Keratinocyte (primary cell): ENCODE data around the gene MAPK4. TPM values are rescaled to one million over a fixed set of nuclear protein-coding genes. Genes with fewer than 3 reads are reported as not detected.

Experiments
- DNase-seq: peaks from one replicate; pipeline ENCODE4 v3.0.0-alpha.2; 2011; ENCODE audit warnings: low read depth, missing footprints, low spot score
- FAIRE-seq: peaks from 2 replicates; lab custom pipeline; 2011; peaks lifted over from hg19 to GRCh38; lab: Jason Lieb, UNC
- H2AFZ ChIP-seq: 2 replicates; pipeline ENCODE4 v1.6.0; 2012; ENCODE audit warnings: low read length, control low read depth, inconsistent platforms; ENCODE audit not compliant: control insufficient read depth
- H3K27ac ChIP-seq: 2 replicates; pipeline ENCODE4 v1.5.1; 2011; ENCODE audit warnings: low read length; ENCODE audit not compliant: control insufficient read depth, insufficient read depth
- H3K27me3 ChIP-seq: 3 replicates; pipeline ENCODE4 v1.6.0; 2011; ENCODE audit warnings: low read length; ENCODE audit not compliant: control insufficient read depth, insufficient read depth; ENCODE audit errors: extremely low read depth
- H3K36me3 ChIP-seq, 2 experiments: 2 replicates in 1 of 2; 3 replicates in 1 of 2; pipeline ENCODE4 v1.5.1; 2011; ENCODE audit warnings: low read length in 2 of 2, mild to moderate bottlenecking in 1 of 2; ENCODE audit not compliant: control insufficient read depth in 2 of 2, insufficient read depth in 2 of 2; ENCODE audit errors: extremely low read depth in 1 of 2
- H3K4me1 ChIP-seq: 3 replicates; pipeline ENCODE4 v1.5.1; 2011; ENCODE audit warnings: low read length; ENCODE audit not compliant: control insufficient read depth, insufficient read depth; ENCODE audit errors: extremely low read depth
- H3K4me2 ChIP-seq: 3 replicates; pipeline ENCODE4 v1.6.0; 2011; ENCODE audit warnings: low read depth, low read length; ENCODE audit not compliant: control insufficient read depth, insufficient read depth; ENCODE audit errors: extremely low read depth
- H3K4me3 ChIP-seq, 3 experiments: fragments of 200-600 bp in 1 of 3; sonication (generic) in 1 of 3; 2 replicates in 2 of 3; 3 replicates in 1 of 3; pipeline ENCODE4 v1.5.1; 2011 to 2016; ENCODE audit warnings: low read length in 3 of 3, mild to moderate bottlenecking in 3 of 3, control low read depth in 2 of 3, inconsistent platforms in 1 of 3, low read depth in 1 of 3, mixed read lengths in 1 of 3, mixed run types in 1 of 3, moderate library complexity in 1 of 3; ENCODE audit not compliant: control insufficient read depth in 2 of 3, insufficient read depth in 2 of 3; ENCODE audit errors: extremely low read depth in 1 of 3
- H3K79me2 ChIP-seq: 2 replicates; pipeline ENCODE4 v1.6.0; 2012; ENCODE audit warnings: low read length; ENCODE audit not compliant: control insufficient read depth, insufficient read depth
- H3K9ac ChIP-seq: 3 replicates; pipeline ENCODE4 v1.6.0; 2011; ENCODE audit warnings: low read length; ENCODE audit not compliant: control insufficient read depth, insufficient read depth; ENCODE audit errors: extremely low read depth
- H3K9me1 ChIP-seq: 3 replicates; pipeline ENCODE4 v1.6.0; 2011; ENCODE audit warnings: low read length; ENCODE audit not compliant: control insufficient read depth, insufficient read depth; ENCODE audit errors: extremely low read depth
- H3K9me3 ChIP-seq: 2 replicates; pipeline ENCODE4 v1.5.1; 2012; ENCODE audit warnings: low read depth, low read length; ENCODE audit not compliant: control insufficient read depth
- H4K20me1 ChIP-seq: 3 replicates; pipeline ENCODE4 v1.6.0; 2011; ENCODE audit warnings: low read length; ENCODE audit not compliant: control insufficient read depth, insufficient read depth; ENCODE audit errors: extremely low read depth
- CTCF ChIP-seq, 3 experiments: IDR thresholded peaks in 1 of 3; conservative IDR thresholded peaks in 1 of 3; optimal IDR thresholded peaks in 1 of 3; 2 replicates in 2 of 3; 3 replicates in 1 of 3; pipeline versions ENCODE3 to v1.5.1; 2011; ENCODE audit warnings: low read length in 3 of 3, mild to moderate bottlenecking in 3 of 3, moderate library complexity in 2 of 3, control low read depth in 1 of 3, inconsistent platforms in 1 of 3; ENCODE audit not compliant: insufficient read depth in 2 of 3; ENCODE audit errors: extremely low read depth in 1 of 3
- EZH2 ChIP-seq: IDR thresholded peaks from one replicate; pipeline ENCODE4 v1.6.1; 2012; ENCODE audit warnings: inconsistent platforms, mild to moderate bottlenecking, low read length, moderate library complexity
- dilution Hi-C: fragments of 300-500 bp; cut with MboI; formaldehyde crosslinking; loops from one replicate; pipeline ENCODE4 v1.7.0; 2020; ENCODE audit warnings: low sequenced_read_pairs; ENCODE audit not compliant: extremely low pct_ligation_motif_present
- polyA plus RNA-seq, 5 experiments: library from polyadenylated mRNA; depleted of rRNA in 3 of 5; stranded (reverse) in 3 of 5; stranded (forward) in 1 of 5; unstranded in 1 of 5; fragments of >200 nt; gene quantifications; 1 replicate in 1 of 5; 2 replicates in 3 of 5; 3 replicates in 1 of 5; pipeline versions ENCODE4 v1.2.1 to v1.2.3, GENCODE V29; 2011 to 2012; ENCODE audit warnings: missing spikeins in 2 of 5, low read depth in 1 of 5, low replicate concordance in 1 of 5

Gene MAPK4
- polyA plus RNA-seq, 1 donor (not counting 4 experiments of a cell fraction or from before 2014, with no cell fraction given): not detected

GRCh38 chr18:50709193-50709592 lies 149.3 kb downstream of the MAPK4 start:
- Histone ChIP-seq H3K4me2 (no peak overlapping the region), H3K4me1 (no peaks in the 10 kb centered on the region), H3K9me3 (no peaks in the 10 kb centered on the region), H3K79me2 (no peaks in the 10 kb centered on the region), H4K20me1 (no peaks in the 10 kb centered on the region), H3K9me1 (no peaks in the 10 kb centered on the region), H2AFZ (no peak overlapping the region), H3K4me3 (no peak overlapping the region), H3K36me3 (no peaks in the 10 kb centered on the region), H3K27me3 (peaks cover 7% of the 10 kb centered on the region), H3K27ac (no peak overlapping the region), H3K9ac (no peak overlapping the region)
- DNase-seq (no peak), FAIRE-seq (no peak)
- dilution Hi-C loops: no loop called here
- TF ChIP-seq CTCF (optimal IDR thresholded peaks at IDR 0.05 in 1 of 3, IDR thresholded peaks at IDR 0.05 in 1 of 3, conservative IDR thresholded peaks at IDR 0.05 in 1 of 3; ENCODE audit: extremely low read depth in 1 of 3, insufficient read depth in 2 of 3, low read length in 3 of 3) (no peak), EZH2 (no peak)

- H4K20me1 ChIP-seq: no peaks in the 10 kb centered on the region
- H3K9me1 ChIP-seq: no peaks in the 10 kb centered on the region
- H3K9ac ChIP-seq: no peak overlapping the region
- FAIRE-seq (no peak), DNase-seq (no peak)
- H3K9me3 ChIP-seq: no peaks in the 10 kb centered on the region
- H3K4me3 ChIP-seq: no peak overlapping the region
- H3K36me3 ChIP-seq: no peaks in the 10 kb centered on the region
- no peak overlapping the region for H3K4me2 ChIP-seq
- TF ChIP-seq EZH2 (no peak), CTCF (optimal IDR thresholded peaks at IDR 0.05 in 1 of 3, IDR thresholded peaks at IDR 0.05 in 1 of 3, conservative IDR thresholded peaks at IDR 0.05 in 1 of 3; ENCODE audit: extremely low read depth in 1 of 3, insufficient read depth in 2 of 3, low read length in 3 of 3) (no peak)
- H2AFZ ChIP-seq: no peak overlapping the region
- H3K79me2 ChIP-seq: no peaks in the 10 kb centered on the region
- H3K27me3 ChIP-seq: peaks cover 7% of the 10 kb centered on the region
- no peaks in the 10 kb centered on the region for H3K4me1 ChIP-seq
- dilution Hi-C loops: no loop called here
- no peak overlapping the region for H3K27ac ChIP-seq
Observed at GRCh38 chr18:50711386-50711785, 151.5 kb downstream of the MAPK4 start.
